8988T (cell line): ENCODE data around the gene SERPINA9.
"Not testable (repeated sequence)": the region's sequence is repeated elsewhere in the genome, so short reads cannot be mapped to it uniquely, and the experiment has no call there.

Experiments used
- DNase-seq: peaks from one replicate; pipeline ENCODE4 v3.0.0; 2011

The SERPINA9 gene

GRCh38 chr14:94485944-94486841 lies 10.2 kb upstream of the SERPINA9 start:
- DNase-seq: peak; percentile 71

GRCh38 chr14:94484481-94484880 lies 8.5 kb upstream of the SERPINA9 start:
- no peak for DNase-seq

- DNase-seq: no peak
Observed at GRCh38 chr14:94483729-94484275, 7.8 kb upstream of the SERPINA9 start.

GRCh38 chr14:94483071-94483451 lies 7.1 kb upstream of the SERPINA9 start:
- no peak for DNase-seq

- DNase-seq: not testable (repeated sequence)
Observed at GRCh38 chr14:94482132-94483070, 6.4 kb upstream of the SERPINA9 start.

GRCh38 chr14:94481468-94482131 lies 5.6 kb upstream of the SERPINA9 start:
- DNase-seq: no peak

GRCh38 chr14:94480809-94481208 lies 4.8 kb upstream of the SERPINA9 start:
- no peak for DNase-seq

GRCh38 chr14:94478420-94478819 lies 2.4 kb upstream of the SERPINA9 start:
- no peak for DNase-seq

- no peak for DNase-seq
Observed at GRCh38 chr14:94474581-94475031, 1.4 kb downstream of the SERPINA9 start.

GRCh38 chr14:94473666-94474410 lies 2.2 kb downstream of the SERPINA9 start:
- no peak for DNase-seq

- DNase-seq: no peak
Observed at GRCh38 chr14:94472842-94473241, 3.2 kb downstream of the SERPINA9 start.

- DNase-seq: no peak
Observed at GRCh38 chr14:94471045-94471444, 5.0 kb downstream of the SERPINA9 start.

GRCh38 chr14:94470311-94470710 lies 5.7 kb downstream of the SERPINA9 start:
- no peak for DNase-seq

GRCh38 chr14:94469261-94469660 lies 6.7 kb downstream of the SERPINA9 start:
- no peak for DNase-seq

GRCh38 chr14:94467728-94468520 lies 8.1 kb downstream of the SERPINA9 start:
- DNase-seq: no peak

- no peak for DNase-seq
Observed at GRCh38 chr14:94466706-94467370, 9.2 kb downstream of the SERPINA9 start.

- DNase-seq: no peak
Observed at GRCh38 chr14:94465042-94465441, 11.0 kb downstream of the SERPINA9 start.

GRCh38 chr14:94464290-94464689 lies 11.7 kb downstream of the SERPINA9 start:
- DNase-seq: no peak

- DNase-seq: no peak
Observed at GRCh38 chr14:94462763-94463572, 13.0 kb downstream of the SERPINA9 start.

GRCh38 chr14:94462219-94462551 lies 13.8 kb downstream of the SERPINA9 start:
- no peak for DNase-seq
